Mononuclear cell (primary cell): ENCODE measurements around the gene PXDN. TPM values are rescaled to one million over a fixed set of nuclear protein-coding genes. Genes with fewer than 3 reads are reported as not detected.
"Not testable (repeated sequence)": the region's sequence is repeated elsewhere in the genome, so short reads cannot be mapped to it uniquely, and the experiment has no call there.

Experiments
- H3K27me3 ChIP-seq: 2 replicates; pipeline ENCODE4 v1.6.0; 2011; ENCODE audit warnings: low read length, control low read depth; ENCODE audit not compliant: insufficient read depth
- H3K4me1 ChIP-seq: 2 replicates; pipeline ENCODE4 v1.5.1; 2011; ENCODE audit warnings: mild to moderate bottlenecking, low read length, control low read depth; ENCODE audit not compliant: insufficient read depth
- H3K4me3 ChIP-seq: 2 replicates; pipeline ENCODE4 v1.5.1; 2011; ENCODE audit warnings: mild to moderate bottlenecking, low read length, moderate library complexity
- H3K9me3 ChIP-seq: 2 replicates; pipeline ENCODE4 v1.5.1; 2011; ENCODE audit warnings: low read depth, mild to moderate bottlenecking, control low read depth, low read length
- total RNA-seq: library from RNA; depleted of rRNA; stranded (reverse); fragments of >200 nt; gene quantifications from one replicate; pipeline ENCODE4 v1.2.3, GENCODE V29; 2012

The PXDN gene
- total RNA-seq, 1 donor, result 0.94 TPM

- H3K9me3 ChIP-seq, result no peaks in the 10 kb centered on the region
- no peak overlapping the region for H3K4me3 ChIP-seq
- no peaks in the 10 kb centered on the region for H3K4me1 ChIP-seq
- H3K27me3 ChIP-seq, result peaks cover 2% of the 10 kb centered on the region
Observed at GRCh38 chr2:1741851-1742250, 2.5 kb downstream of the PXDN start.

GRCh38 chr2:1740716-1741589 is 3.4 kb downstream of the PXDN start:
- no peak overlapping the region for H3K4me3 ChIP-seq
- H3K9me3 ChIP-seq, result no peaks in the 10 kb centered on the region
- peaks cover 2% of the 10 kb centered on the region for H3K27me3 ChIP-seq
- H3K4me1 ChIP-seq, result no peaks in the 10 kb centered on the region

GRCh38 chr2:1739961-1740715 is 4.2 kb downstream of the PXDN start:
- no peaks in the 10 kb centered on the region for H3K9me3 ChIP-seq
- H3K4me3 ChIP-seq, result no peak overlapping the region
- H3K4me1 ChIP-seq, result no peaks in the 10 kb centered on the region
- peaks cover 2% of the 10 kb centered on the region for H3K27me3 ChIP-seq

GRCh38 chr2:1739322-1739957 is 4.9 kb downstream of the PXDN start:
- H3K9me3 ChIP-seq, result no peaks in the 10 kb centered on the region
- H3K4me1 ChIP-seq, result no peaks in the 10 kb centered on the region
- H3K27me3 ChIP-seq, result peaks cover 2% of the 10 kb centered on the region
- H3K4me3 ChIP-seq, result no peak overlapping the region

GRCh38 chr2:1738646-1739302 is 5.5 kb downstream of the PXDN start:
- Histone ChIP-seq H3K9me3 (no peaks in the 10 kb centered on the region), H3K4me1 (no peaks in the 10 kb centered on the region), H3K27me3 (peaks cover 2% of the 10 kb centered on the region), H3K4me3 (no peak overlapping the region)

GRCh38 chr2:1738163-1738562 is 6.2 kb downstream of the PXDN start:
- Histone ChIP-seq H3K4me1 (no peaks in the 10 kb centered on the region), H3K4me3 (no peak overlapping the region), H3K9me3 (no peaks in the 10 kb centered on the region), H3K27me3 (peaks cover 2% of the 10 kb centered on the region)

GRCh38 chr2:1736997-1737480 is 7.3 kb downstream of the PXDN start:
- no peak overlapping the region for H3K4me3 ChIP-seq
- H3K27me3 ChIP-seq, result no peaks in the 10 kb centered on the region
- H3K9me3 ChIP-seq, result no peaks in the 10 kb centered on the region
- H3K4me1 ChIP-seq, result no peaks in the 10 kb centered on the region

GRCh38 chr2:1736045-1736444 is 8.3 kb downstream of the PXDN start:
- no peaks in the 10 kb centered on the region for H3K9me3 ChIP-seq
- H3K27me3 ChIP-seq, result no peaks in the 10 kb centered on the region

GRCh38 chr2:1733298-1733697 is 11.0 kb downstream of the PXDN start:
- H3K4me1 ChIP-seq, H3K4me3 ChIP-seq, H3K9me3 ChIP-seq, H3K27me3 ChIP-seq: not testable (repeated sequence)

More at GRCh38 chr2:1736045-1736444, 8.3 kb downstream of the PXDN start:
- no peak overlapping the region for H3K4me3 ChIP-seq
- H3K4me1 ChIP-seq, result no peaks in the 10 kb centered on the region

GRCh38 chr2:1731963-1732768 is 12.1 kb downstream of the PXDN start:
- no peaks in the 10 kb centered on the region for H3K4me1 ChIP-seq
- no peaks in the 10 kb centered on the region for H3K9me3 ChIP-seq
- no peak overlapping the region for H3K4me3 ChIP-seq
- H3K27me3 ChIP-seq, result no peaks in the 10 kb centered on the region

GRCh38 chr2:1731447-1731962 is 12.8 kb downstream of the PXDN start:
- H3K4me3 ChIP-seq, result no peak overlapping the region

GRCh38 chr2:1730015-1730927 is 14.0 kb downstream of the PXDN start:
- H3K4me3 ChIP-seq, result no peak overlapping the region
- H3K9me3 ChIP-seq, result no peaks in the 10 kb centered on the region
- H3K4me1 ChIP-seq, result no peaks in the 10 kb centered on the region
- H3K27me3 ChIP-seq, result no peaks in the 10 kb centered on the region

More at GRCh38 chr2:1731447-1731962, 12.8 kb downstream of the PXDN start:
- Histone ChIP-seq H3K9me3 (no peaks in the 10 kb centered on the region), H3K27me3 (no peaks in the 10 kb centered on the region), H3K4me1 (no peaks in the 10 kb centered on the region)

- Histone ChIP-seq H3K4me3 (no peak overlapping the region), H3K27me3 (no peaks in the 10 kb centered on the region), H3K4me1 (no peaks in the 10 kb centered on the region), H3K9me3 (no peaks in the 10 kb centered on the region)
Observed at GRCh38 chr2:1729242-1729641, 15.1 kb downstream of the PXDN start.
